ENCODE results near the gene TXNL4A. TPM values are rescaled to one million over a fixed set of nuclear protein-coding genes. Genes with fewer than 3 reads are reported as not detected.
"Not testable (repeated sequence)": the region's sequence is repeated elsewhere in the genome, so short reads cannot be mapped to it uniquely, and the experiment has no call there.

TXNL4A gene
- total RNA-seq, 2 experiments from 2014 or later, result 208 to 210 TPM

DNA sequence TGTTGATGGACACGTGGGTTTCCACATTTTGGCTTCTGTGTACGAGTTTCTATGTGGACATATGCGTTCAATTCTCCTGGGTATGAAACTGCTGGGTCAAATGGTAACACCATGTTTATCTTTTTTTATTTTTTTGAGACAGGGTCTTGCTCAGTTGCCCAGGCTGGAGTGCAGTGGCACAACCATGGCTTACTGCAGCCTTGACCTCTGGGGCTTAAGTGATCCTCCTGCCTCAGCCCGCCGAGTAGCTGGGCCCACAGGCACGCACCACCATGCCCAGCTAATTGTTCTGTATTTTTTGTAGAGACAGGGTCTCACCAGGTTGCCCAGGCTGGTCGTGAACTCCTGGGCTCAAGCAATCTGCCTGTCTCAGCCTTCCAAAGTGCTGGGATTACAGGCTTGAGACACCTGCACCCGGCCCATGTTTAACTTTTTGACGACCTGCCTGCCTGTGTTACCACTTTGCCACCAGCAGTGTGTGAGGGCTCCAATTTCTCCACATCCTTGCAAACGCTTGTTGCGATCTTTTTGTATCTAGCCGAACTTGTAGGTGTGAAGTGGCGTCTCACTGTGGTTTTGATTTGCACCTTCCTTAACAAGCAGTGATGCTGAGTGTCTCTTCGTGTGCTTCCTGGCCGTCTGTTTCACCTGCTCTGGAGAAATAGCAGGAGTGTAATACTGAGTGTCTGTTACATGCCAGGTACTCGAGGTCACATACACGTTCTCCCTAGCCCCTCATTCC lies 17.0 kb downstream of the TXNL4A start:
- ChIA-PET POLR2A (no interaction called here), CTCF (no interaction called here)

DNA sequence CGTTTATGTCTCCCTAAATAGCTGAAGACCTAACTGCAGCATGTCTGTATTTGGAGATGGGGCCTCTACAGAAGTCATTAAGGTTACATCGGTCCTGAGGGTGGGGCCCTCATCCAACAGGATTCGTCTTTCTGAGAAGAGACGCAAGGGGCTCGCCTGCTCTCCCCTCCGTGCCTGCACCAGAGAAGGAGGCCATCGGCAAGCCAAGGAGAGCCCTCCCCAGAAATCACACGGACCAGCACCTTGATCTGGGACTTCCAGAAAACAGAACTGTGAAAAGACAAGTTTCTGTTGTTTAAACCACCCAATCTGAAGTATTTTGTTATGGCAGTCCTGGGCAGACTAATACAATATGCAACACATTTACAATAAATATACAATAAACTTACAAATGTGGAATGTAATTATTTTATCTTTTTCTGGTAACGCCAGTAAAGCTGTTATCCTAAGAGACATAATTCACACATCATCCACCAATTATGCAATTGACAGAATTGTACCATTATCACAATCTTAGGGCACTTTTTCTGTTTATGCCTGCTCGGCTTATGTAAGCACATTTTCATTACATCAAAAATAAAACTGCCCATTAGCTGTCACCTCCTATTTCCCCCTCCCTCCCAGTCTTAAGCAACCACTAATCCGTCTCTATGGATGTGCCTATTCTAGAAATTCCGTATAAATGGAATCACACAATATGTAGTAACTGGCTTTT lies 17.8 kb downstream of the TXNL4A start:
- ChIA-PET POLR2A (no interaction called here), CTCF (no interaction called here)

DNA sequence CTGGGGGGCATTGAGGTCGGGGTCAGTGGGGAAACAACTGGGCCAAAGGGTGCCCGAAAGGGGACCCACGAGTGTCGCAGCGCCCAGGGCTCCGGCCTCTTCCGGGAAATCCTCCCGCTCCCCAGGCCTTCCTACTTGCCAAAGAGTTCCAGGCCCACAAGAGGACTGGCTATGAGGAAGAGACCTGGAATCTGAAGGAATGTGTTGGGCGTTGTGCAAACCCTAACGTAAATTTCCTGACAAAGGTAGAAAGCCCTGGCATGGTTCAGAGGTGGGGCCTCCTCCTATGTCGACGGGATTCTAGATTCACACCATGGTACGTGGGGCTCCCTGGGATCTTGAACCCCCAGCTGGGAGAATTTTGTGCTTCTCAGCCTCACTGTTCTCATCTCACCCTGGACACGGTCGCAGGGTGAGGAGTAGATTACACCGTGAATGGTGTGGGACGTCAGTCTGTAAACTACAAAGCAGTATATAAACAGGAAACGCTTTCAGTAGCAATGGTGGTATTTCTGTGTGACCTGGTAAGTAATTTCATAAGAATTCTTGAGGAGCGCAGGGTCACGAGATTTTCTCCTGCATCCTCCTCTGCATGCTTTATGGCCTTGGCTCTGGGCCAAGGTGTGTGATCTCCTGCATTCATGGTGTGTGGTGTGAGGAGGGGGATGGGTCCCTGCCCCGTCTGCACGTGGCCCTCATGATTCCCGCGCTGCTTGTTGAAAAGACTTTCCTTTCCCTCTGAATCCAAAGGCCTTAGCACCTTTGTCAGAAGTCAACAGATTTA lies 23.1 kb downstream of the TXNL4A start:
- ChIA-PET POLR2A (interaction anchor here (1.0 to 1.3 kb wide), 2 partner anchors 18 to 22 kb away, joined by 5 read pairs; no protein-coding TSS in a partner anchor), CTCF (interaction anchor here (1.4 to 2.1 kb wide), 2 partner anchors 22 to 69 kb away, joined by 3 to 11 read pairs; partner anchors contain the start of gene TXNL4A)

- CTCF ChIA-PET, result interaction anchor here (0.6 to 2.1 kb wide), 3 partner anchors 23 to 70 kb away, joined by 3 to 11 read pairs (median 3); partner anchors contain the start of gene TXNL4A
- POLR2A ChIA-PET, result interaction anchor here (1.0 to 1.3 kb wide), 2 partner anchors 19 to 23 kb away, joined by 5 read pairs; no protein-coding TSS in a partner anchor
These were observed 23.8 kb downstream of the TXNL4A start, which contains the start of gene HSBP1L1 for GRCh38 chr18:79964330-79965118. HSBP1L1 (plus strand) TSS chr18:79964643; CDS start chr18:79964736, 93 bp downstream.

DNA sequence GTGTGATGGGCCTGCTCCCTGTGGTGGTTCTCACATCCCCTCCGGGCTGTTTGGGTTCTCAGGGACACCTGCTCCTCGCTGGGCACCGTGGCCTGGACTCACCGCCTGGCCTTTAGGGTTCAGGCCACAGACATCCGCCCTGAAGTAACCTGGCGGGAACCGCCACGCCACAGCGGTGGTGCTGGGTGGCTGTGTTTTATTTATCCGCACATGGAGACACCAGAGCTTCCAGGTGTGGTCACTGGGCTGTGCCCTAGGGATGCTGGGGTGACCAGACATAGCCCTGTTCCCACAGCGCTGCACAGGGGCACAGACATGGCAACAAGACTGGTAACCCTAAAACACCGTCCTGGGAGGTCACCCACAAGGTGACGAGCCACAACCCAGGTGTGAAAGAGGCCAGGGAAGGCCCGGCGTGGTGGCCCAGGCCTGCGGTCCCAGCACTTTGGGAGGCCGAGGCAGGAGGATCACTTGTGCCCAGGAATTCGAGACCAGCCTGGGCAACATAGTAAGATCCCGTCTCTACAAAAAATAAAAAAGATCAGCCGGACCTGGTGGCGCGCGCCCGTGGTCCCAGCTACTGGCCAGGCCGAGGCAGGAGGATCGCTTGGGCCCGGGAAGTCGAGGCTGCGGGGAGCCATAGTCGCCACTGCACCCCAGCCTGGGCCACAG lies 24.6 kb downstream of the TXNL4A start:
- ChIA-PET CTCF (interaction anchor here (0.6 to 2.1 kb wide), 7 partner anchors 19 to 79 kb away, joined by 3 to 11 read pairs (median 3); partner anchors contain the start of gene TXNL4A), POLR2A (interaction anchor here (1.0 to 1.4 kb wide), 9 partner anchors 12 to 283 kb away, joined by 3 to 5 read pairs (median 5); no protein-coding TSS in a partner anchor)

- POLR2A ChIA-PET, result interaction anchor here (1.0 to 1.4 kb wide), 7 partner anchors 11 to 283 kb away, joined by 3 to 5 read pairs (median 4); no protein-coding TSS in a partner anchor
- CTCF ChIA-PET, result interaction anchor here (0.7 to 2.1 kb wide), 7 partner anchors 13 to 192 kb away, joined by 3 to 11 read pairs (median 4); partner anchors contain the start of genes SLC66A2 and TXNL4A
These were observed 25.3 kb downstream of the TXNL4A start for GRCh38 chr18:79962835-79963657.

GRCh38 chr18:79962311-79962710 lies 26.1 kb downstream of the TXNL4A start:
- CTCF ChIA-PET, result interaction anchor here (1.0 to 1.6 kb wide), 3 partner anchors 10 to 193 kb away, joined by 3 to 5 read pairs (median 3); partner anchors contain the start of gene SLC66A2
- POLR2A ChIA-PET, result interaction anchor here (1.4 kb wide), 1 partner anchor 10 kb away, joined by 5 read pairs; no protein-coding TSS in a partner anchor

GRCh38 chr18:79961527-79962291 lies 26.7 kb downstream of the TXNL4A start:
- CTCF ChIA-PET, result interaction anchor here (1.0 to 1.6 kb wide), 3 partner anchors 10 to 194 kb away, joined by 3 to 5 read pairs (median 3); partner anchors contain the start of gene SLC66A2

GRCh38 chr18:79960921-79961526 lies 27.3 kb downstream of the TXNL4A start:
- ChIA-PET CTCF (interaction anchor here (1.5 to 1.6 kb wide), 2 partner anchors 9 to 11 kb away, joined by 3 to 5 read pairs; partner anchors contain the start of gene SLC66A2), POLR2A (no interaction called here)

More at GRCh38 chr18:79961527-79962291, 26.7 kb downstream of the TXNL4A start:
- POLR2A ChIA-PET, result no interaction called here

DNA sequence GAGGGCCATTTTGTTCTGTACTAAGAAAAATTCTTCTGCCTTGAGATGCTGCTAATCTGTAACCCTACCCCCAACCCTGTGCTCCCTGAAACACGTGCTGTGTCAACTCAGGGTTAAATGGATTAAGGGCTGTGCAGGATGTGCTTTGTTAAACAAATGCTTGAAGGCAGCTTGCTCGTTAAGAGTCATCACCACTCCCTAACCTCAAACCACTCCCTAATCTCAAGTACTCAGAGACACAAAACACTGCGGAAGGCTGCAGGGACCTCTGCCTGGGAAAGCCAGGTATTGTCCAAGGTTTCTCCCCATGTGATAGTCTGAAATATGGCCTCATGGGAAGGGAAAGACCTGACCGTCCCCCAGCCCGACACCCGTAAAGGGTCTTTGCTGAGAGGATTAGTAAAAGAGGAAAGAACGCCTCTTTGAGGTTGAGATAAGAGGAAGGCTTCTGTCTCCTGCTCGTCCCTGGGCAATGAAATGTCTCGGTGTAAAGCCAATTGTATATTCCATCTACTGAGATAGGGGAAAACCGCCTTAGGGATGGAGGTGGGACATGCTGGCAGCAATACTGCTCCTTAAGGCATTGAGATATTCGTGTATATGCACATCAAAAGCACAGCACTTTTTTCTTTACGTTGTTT lies 28.1 kb downstream of the TXNL4A start:
- CTCF ChIA-PET, POLR2A ChIA-PET: not testable (repeated sequence)

DNA sequence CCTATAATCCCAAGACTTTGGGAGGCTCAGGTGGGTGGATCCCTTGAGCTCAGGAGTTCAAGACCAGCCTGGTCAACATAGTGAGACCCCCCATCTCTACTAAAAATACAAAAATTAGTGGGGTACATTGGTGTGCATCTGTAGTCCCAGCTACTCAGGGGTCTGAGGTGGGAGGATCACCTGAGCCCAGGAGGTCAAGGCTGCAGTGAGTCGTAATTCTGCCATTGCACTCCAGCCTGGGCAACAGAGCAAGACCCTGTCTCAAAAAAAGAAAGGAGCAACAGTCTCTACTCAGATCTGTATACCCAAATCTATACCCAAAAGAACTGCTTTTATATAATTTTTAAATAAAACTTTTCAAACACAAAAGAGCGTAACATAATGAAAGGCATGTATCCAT lies 29.4 kb downstream of the TXNL4A start:
- CTCF ChIA-PET, result no interaction called here

DNA sequence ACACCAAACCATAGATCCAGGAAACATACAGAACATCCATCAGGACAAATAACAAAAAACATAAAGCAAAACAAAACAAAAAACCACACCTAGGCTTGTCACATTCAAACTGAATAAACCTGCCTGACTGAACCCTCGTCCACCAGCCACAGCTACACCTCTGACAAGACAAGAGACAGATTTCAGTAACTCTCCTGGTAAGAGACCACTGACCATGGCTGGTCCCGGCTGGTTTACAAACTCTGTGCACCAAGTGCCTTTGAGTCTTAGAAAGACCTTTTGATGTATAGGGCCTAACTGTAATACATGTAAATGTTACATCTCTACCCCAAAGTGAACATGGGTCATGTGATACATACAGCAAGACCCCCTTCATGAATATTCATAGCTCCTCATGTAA lies 32.1 kb downstream of the TXNL4A start:
- ChIA-PET POLR2A (interaction anchor here (0.6 kb wide), 1 partner anchor 214 kb away, joined by 3 read pairs; no protein-coding TSS in a partner anchor), CTCF (no interaction called here)

More for the DNA sequence above, 29.4 kb downstream of the TXNL4A start:
- POLR2A ChIA-PET, result no interaction called here

DNA sequence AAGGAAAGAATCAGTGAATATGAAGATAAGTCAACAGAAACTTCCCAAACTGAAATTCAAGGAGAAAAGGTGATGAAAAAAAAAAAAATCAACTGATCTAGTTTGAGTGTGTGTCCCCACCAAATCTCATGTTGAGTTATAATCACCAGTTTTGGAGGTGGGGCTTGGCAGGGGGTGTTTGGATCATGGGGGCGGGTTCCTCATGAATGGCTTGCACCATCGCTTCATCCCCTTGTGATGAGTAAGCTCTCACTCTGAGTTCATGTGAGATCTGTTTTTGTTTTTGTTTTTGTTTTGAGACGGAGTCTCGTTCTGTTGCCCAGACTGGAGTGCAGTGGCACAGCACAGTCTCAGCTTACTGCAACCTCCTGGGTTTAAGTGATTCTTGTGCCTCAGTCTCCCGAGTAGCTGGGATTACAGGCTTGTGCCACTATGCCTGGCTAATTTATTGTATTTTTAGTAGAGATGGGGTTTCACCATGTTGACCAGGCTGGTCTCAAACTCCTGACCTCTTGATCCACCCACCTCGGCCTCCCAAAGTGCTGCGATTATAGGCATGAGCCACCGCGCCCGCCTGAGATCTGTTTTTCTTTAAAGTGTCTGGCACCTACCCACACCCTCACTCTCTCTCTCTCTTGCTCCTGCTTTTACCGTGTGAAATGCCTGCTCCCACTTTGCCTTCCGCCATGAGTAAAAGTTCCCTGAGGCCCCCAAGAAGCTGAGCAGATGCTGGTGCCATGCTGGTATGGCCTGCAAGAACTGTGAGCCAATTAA lies 32.9 kb downstream of the TXNL4A start:
- CTCF ChIA-PET, result no interaction called here
- POLR2A ChIA-PET, result interaction anchor here (0.6 kb wide), 1 partner anchor 213 kb away, joined by 3 read pairs; no protein-coding TSS in a partner anchor

DNA sequence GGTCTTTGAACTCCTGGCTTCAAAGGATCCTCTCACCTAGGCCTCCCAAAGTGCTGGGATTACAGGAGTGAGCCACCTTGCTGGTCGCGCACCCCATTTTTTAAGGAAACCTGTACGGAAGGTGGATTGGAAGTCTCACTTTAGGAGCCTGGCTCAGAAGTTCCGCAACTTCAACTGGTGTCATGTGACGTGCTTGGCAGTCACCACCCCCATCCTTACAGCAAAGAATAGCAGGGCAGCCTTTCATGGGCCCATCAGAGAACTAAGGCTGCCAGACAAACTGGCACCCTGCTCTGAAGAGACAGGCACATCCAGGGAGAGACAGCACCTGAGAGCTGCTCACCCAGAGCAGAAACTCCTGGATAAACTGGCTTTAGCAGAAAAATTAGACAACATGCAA lies 33.6 kb downstream of the TXNL4A start:
- POLR2A ChIA-PET, result interaction anchor here (0.5 kb wide), 1 partner anchor 108 kb away, joined by 3 read pairs; no protein-coding TSS in a partner anchor
- CTCF ChIA-PET, result no interaction called here
